GM19043 (cell line): ENCODE results near the gene HYAL2.
"Not testable (repeated sequence)": the region's sequence is repeated elsewhere in the genome, so short reads cannot be mapped to it uniquely, and the experiment has no call there.

Experiments
- ATAC-seq: cut with Tn5 transposase; IDR thresholded peaks from one replicate; pipeline ENCODE4 v1.9.1; 2021; ENCODE audit warnings: low read depth; ENCODE audit not compliant: unreplicated experiment

The HYAL2 gene

GRCh38 chr3:50294089-50294488, 28.5 kb downstream of the HYAL2 start:
- ATAC-seq, result no peak

- ATAC-seq, result no peak
These were observed 29.3 kb downstream of the HYAL2 start for GRCh38 chr3:50293079-50293801.

GRCh38 chr3:50292159-50293078, 30.1 kb downstream of the HYAL2 start, which contains the start of gene IFRD2:
TSS of gene IFRD2 (minus strand) at chr3:50292429. CDS start at chr3:50292274, 155 bp downstream.
- peak; percentile 99 for ATAC-seq

- no peak for ATAC-seq
These were observed 32.3 kb downstream of the HYAL2 start for GRCh38 chr3:50290161-50290641.

- no peak for ATAC-seq
These were observed 33.4 kb downstream of the HYAL2 start for GRCh38 chr3:50289130-50289529.

- ATAC-seq, result no peak
These were observed 34.0 kb downstream of the HYAL2 start for GRCh38 chr3:50288387-50289007.

GRCh38 chr3:50287262-50287661, 35.3 kb downstream of the HYAL2 start:
- no peak for ATAC-seq

GRCh38 chr3:50286322-50287227, 36.0 kb downstream of the HYAL2 start:
- ATAC-seq, result no peak

- not testable (repeated sequence) for ATAC-seq
These were observed 38.4 kb downstream of the HYAL2 start for GRCh38 chr3:50284121-50284520.

- no peak for ATAC-seq
These were observed 43.1 kb downstream of the HYAL2 start for GRCh38 chr3:50279255-50280016.

- ATAC-seq, result no peak
These were observed 43.7 kb downstream of the HYAL2 start, which contains the start of gene LSMEM2 for GRCh38 chr3:50278880-50279224. TSS of gene LSMEM2 (plus strand) at chr3:50279087. CDS start at chr3:50279114, 27 bp downstream.

- no peak for ATAC-seq
These were observed 44.2 kb downstream of the HYAL2 start for GRCh38 chr3:50278123-50278879.

- no peak for ATAC-seq
These were observed 45.8 kb downstream of the HYAL2 start for GRCh38 chr3:50276762-50277101.

- ATAC-seq, result no peak
These were observed 46.4 kb downstream of the HYAL2 start for GRCh38 chr3:50275996-50276761.

- ATAC-seq, result no peak
These were observed 47.2 kb downstream of the HYAL2 start for GRCh38 chr3:50275141-50275995.

- no peak for ATAC-seq
These were observed 48.0 kb downstream of the HYAL2 start for GRCh38 chr3:50274371-50275104.
